Activated naive CD8-positive, alpha-beta T cell treated with anti-CD3 and anti-CD28 coated beads, Interleukin-2, amount 50 U/mL, for 16 hours (primary cell): ENCODE measurements around the gene CERS6.

Experiments
- DNase-seq: peaks from one replicate; pipeline ENCODE4 v3.0.0-alpha.2; 2020; ENCODE audit warnings: low read depth, low spot score

The CERS6 gene

DNA sequence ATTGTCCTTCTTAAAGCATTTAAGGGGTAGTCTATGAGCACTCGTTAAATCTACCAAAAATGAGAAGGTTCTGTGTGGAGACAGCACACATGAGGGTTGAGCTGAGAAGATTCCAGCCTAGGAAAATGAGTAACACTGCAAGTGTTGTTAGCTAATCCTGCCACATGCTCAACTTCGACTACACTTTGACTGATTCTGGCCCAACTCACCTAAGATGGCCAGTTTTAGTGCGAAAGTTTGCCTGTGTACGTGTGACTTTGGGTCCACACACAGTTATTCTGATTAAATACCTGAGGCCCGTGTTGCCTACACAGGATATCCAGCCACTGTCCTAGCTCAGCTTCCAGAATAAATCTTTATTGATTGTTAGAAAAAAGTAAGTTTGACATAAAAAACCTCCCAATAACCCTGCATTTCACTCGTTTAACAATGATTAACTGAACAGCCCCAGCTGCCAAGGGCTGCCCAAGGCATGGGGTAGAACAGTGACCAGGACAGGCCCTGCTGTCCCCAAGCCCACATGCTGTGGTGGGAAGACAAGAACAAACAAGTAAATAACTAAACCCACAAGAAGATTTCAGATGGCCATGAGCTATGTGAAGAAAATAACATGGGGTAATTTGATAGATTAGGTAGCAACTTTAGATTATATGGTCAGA is 14.7 kb upstream of the CERS6 start:
- no peak for DNase-seq

DNA sequence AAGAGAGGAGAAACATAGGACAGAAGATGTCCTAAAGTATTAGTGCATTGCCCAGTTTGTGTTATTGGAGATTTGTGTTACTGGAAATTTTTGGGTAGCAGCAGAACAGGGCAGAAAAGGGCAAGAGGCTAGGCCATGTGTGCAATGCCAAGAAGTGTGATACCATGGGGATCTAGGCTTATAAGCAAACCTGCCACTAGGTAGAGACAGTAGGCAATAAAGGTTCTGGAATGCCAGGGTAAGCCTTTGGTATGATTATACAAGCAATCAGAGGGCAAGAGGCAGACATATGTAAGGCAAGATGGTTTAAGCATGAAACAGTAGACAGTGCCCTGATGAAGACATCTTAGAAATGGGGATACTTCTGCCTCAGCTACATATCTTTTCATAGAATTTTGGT is 12.3 kb upstream of the CERS6 start:
- no peak for DNase-seq

GRCh38 chr2:168445960-168446359 is 10.1 kb upstream of the CERS6 start:
- no peak for DNase-seq

DNA sequence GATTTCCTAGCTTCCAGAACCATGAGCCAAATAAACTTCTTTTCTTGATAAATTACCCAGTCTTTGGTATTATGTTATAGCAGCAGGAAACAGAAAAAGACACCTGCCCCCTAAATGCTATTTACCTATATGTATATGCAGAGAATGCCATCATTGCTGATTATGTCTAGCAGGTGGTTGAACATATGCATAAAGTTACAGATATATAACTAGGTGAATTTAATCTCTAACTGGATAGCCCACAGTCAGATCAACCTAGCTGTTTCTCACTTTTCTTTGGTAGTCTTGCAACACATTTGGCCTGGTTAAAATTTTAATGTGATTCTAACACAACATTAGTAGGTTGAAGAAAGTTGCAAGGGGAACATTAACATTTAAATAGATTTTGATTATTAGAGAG is 7.1 kb upstream of the CERS6 start:
- no peak for DNase-seq

DNA sequence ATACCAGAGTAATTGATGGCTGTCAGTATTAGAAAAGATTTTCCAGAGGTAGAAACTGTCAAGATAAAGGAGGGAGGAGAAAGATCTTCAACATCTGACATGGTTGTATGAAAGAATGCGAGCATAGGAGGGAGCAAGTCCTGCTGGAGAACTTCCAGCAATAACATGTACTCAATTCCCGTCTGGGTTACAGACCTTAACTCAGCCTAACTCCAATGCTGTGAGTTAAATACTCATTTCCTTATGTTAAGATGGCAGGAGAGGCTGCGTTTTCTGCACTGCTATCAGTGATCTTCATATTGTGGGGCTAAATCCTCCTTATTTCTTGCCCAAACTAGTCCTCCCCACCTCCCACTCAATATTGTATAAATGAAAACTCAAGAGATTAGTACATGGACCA is 6.7 kb upstream of the CERS6 start:
- DNase-seq, result no peak

DNA sequence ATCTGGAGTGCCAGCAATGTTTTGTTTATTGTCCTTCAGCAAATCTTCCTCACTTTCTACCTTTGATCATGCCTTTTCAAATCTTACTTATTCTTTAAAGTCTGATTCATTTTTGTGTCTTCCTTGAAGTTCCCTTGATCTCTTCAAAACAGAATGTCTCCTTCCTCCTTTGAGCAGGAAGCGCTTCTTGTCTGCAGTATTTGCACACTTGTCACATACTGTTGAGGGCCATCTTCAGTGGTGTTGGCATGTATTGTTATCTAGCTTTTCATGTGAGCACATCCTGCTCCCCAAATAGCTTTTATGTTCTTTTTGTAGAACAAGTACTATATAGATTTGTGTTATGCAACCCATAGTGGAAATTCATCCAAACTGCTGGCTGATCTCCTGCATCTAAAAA is 5.9 kb upstream of the CERS6 start:
- DNase-seq, result no peak

DNA sequence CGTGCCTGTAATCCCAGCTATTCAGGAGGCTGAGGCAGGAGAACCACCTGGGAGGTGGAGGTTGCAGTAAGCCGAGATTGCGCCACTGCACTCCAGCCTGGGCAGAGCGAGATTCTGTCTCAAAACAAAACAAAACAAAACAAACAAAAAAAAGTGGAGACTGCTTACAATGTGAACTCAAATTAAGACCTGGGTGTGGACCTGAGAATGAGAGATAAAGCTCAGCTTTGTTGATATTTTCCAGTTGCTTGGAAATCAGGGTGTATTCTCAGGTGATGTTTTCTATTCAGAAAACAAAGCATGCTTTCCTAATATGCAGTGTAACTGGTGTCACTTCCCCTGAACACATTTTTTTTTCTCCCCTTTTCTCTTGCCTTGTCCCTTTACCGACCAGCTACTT is 5.3 kb upstream of the CERS6 start:
- no peak for DNase-seq

- no peak for DNase-seq
These were observed 3.3 kb upstream of the CERS6 start for GRCh38 chr2:168452781-168453180.

DNA sequence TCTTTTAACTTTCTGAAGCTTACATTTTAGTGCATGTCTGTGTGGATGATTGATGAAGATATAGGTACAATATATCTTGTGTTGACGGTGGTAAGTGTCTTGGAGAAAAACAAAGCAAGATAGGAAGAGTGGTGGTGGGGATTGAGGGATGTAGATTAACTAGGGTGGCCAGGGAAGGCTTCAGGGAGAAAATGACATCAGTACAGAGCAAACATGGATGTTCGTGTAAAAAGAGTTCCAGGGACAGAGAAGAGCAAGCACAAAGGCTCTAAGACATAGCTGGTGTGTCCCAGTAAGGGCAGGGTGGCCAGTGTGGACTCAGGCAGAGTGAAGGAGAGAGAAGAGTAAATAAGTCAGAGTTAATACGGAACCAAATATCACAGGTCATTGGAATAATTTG is 2.7 kb upstream of the CERS6 start:
- no peak for DNase-seq

DNA sequence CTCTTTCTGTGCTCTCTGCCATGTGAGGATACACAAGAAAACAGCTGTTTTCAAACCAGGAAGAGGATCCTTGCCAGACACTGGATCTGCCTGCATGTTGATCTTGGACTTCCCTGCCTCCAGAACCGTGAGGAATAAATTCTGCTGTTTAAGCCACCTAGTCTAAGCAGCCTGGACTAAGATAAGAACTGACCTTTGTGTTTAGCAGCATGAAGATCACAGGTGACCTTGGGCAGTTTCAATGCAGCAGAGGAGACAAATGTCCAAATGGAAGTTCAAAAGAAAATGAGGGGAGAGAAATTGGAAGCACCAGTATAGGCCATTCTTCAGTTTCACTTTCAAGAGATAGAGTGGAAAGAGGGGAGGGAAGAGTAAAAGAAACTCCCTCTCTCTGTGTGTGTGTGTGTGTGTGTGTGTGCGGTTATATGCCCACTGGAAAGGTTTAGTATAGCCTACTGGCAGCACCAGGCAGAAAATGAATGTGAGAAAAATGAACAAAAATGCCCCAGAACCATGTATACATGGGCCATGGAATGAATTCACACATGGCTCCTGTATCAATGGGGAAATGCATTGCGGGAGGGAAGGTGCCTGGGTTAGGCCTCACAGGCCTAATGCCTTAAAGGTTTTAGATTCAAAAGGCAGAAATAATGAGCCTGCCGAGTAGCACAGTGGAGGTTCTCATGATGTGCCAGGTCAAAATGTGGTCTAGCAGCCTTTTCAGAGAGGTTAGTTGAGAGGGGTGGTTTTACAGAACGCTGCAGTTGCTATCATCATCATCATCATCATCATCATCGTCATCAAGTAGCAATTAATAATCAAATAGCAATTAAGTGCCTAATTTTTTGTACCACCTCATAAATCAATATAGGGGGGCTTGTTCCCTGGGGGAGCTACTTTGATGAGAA is 1.1 kb upstream of the CERS6 start:
- DNase-seq, result no peak

DNA sequence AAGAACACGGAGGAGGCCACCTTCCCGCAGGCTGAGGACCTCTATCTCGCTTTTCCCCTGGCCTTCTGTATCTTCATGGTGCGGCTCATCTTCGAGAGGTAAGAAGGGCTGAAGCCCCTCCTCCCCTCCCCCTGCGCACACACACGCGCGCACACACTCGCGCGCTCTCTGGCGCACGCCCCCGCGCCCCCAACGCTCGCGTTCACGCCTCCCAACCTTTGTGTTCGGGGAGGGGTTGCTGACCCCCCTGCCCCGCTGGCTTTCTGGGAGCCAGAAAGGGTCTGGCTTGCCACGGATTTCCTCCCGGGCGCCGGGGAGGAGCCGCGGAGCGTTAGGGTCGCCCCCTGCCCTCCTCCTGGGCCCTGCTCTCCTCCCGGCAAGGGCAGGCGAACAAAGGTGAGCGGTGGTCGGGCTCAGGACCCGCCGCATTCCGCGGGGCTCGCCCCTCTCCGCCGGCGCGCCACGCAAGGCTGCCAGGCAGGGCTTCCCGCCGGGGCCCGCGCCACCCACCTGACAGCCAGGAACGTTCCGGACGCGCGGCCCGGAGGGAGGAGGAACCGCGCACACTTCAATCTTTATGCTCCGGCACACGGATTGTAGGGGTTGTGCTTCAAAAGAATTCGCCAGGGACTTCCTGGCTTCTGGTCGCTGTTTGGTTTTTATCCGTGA is 583 bp downstream of the CERS6 start:
- DNase-seq, result peak; percentile 29

DNA sequence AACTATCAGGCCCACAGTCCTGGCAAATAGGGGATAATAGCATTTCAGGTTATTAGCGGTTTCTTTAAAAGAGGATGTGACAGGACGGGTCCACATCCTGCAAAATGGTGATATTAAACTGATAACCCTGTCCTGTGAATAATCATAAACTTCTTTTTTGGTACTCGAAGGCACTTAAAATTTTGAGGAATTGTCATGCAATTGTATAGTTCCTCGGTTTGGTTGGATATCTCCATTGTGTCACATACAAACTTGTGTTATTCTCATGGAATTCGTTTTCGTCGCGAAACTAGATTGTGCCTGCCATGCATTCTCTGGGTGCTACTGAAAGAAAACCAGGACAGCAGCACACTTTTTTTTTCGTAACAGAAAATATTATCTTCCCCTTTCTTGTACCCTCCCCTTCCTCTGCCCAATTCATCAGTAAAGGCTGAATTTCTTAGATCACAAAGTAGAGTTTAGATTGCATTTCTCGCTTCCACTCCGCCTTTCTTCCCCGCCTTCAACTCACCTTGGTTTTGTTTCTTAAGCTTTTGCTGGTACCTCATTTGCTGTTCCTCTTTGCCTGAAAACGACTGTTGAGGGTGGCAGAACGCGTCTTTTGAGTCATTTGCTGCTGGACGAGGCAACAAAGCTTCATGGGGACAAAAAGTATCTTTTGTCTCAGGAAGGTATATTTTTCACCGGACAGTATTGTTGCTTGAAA is 1.3 kb downstream of the CERS6 start:
- DNase-seq, result no peak

DNA sequence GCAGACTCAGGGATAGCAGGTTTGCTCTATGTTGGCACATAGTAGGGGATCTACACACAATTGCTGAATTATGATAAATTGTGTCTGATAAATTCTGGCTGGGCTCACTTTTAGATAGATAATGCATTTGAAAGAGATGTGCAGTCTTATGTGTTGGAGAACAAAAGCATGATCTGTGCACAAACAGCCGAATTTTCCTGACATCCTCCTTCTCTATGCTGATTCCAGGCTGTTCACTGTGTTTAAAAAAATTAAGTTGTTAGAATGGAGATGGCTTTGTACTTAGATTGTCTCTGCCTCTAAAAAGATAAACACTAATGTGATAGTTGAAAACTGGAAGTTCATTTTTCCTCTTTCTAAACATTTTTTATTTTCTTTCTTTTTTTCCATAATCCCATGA is 2.1 kb downstream of the CERS6 start:
- DNase-seq, result no peak

GRCh38 chr2:168459256-168459655 is 3.2 kb downstream of the CERS6 start:
- DNase-seq, result no peak

DNA sequence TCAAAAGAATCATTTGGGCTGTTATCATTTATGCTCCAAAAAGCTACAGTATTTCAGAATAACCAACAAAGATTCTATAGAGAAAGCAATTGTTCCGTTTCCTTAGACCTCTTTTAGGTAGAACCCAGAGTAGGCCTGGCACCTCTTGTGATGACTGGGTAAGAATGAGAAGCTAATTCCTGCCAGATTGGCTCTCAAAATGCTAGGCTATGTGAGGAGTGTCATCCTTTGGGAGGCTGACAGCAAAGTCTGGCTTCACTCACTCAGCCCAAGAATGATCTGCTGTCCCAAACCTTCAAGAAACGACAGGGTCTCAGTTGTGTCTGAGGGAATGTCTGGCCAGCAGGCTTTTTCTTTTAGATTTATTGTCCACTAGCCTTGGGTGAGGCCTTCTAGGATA is 4.5 kb downstream of the CERS6 start:
- no peak for DNase-seq

DNA sequence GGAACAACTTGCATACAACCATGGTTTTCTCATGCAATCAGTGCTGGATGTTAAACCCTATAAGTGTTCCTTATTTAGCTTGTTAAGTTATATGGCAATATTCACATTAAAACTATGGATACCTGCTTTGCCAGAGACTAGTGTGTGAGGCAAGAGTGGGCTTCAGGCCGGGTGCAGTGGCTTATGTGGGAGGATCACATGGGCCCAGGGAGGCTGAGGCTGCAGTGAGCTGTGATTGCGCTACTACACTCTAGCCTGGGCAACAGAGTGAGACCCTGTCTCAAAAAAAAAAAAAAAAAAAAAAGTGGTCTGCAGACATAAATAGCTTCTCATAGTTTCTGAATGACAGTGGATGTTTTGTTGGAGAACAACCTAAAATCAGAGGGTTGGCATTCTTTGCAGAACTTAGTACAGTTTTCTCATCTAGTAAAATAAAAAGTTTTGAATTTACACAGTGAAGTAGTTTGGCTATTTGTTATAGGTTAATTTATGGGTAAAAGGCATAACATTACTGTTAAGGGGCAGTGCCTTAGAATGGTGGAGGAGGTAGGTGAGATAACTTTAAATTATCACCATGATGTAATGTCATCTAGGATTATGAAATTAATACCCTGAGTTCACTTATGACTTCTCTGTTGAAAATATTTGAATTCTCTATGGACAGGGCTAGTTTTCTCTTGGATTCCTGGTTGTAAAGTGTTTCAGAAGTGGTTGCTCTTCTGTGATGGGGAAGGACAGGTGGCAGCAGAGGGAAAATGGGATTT is 5.3 kb downstream of the CERS6 start:
- DNase-seq, result no peak

GRCh38 chr2:168461942-168462331 is 5.9 kb downstream of the CERS6 start:
- no peak for DNase-seq

DNA sequence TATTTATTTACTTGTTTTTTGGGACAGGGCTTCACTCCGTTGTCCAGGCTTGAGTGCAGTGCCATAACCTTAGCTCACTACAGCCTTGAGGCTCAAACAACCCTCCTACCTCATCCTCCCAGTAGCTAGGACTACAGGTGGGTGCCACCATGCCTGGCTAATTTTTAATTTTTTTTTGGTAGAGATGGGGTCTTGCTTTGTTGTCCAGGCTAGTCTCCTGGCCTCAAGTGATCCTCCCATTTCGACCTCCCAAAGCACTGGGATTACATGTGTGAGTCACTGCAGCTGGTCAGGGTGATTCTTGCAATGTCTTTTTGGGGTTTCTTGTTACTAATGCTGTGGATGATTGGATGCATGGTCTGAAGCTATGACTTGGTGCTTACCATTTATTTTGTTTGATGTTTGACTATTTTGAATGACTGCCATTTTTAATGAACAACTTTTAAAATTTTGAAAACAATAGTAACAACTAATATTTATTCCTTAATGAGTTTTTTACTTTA is 6.5 kb downstream of the CERS6 start:
- no peak for DNase-seq

DNA sequence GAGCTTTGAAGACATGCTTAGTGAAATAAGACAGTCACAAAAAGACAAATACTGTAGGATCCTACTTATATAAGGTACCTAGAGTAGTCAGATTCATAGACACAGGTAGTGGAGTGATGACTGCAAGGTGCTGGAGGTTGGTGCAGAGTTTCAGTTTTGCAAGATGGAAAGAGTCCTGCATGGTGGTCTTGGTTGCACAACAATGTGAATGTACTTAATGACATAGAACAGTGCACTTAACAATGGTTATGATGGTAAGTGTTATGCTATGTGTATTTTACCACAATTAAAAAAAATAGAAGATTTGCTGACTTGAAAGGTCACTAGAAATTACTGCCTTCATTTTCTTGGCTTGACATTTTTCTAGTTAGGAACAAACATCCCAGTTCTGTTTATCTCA is 9.5 kb downstream of the CERS6 start:
- no peak for DNase-seq

- DNase-seq, result no peak
These were observed 10.2 kb downstream of the CERS6 start for GRCh38 chr2:168466190-168466737.
